Calu3 (cell line): ENCODE measurements around the gene OR1E2. TPM values are rescaled to one million over a fixed set of nuclear protein-coding genes. Genes with fewer than 3 reads are reported as not detected.
A peak's percentile ranks its signal among the peaks of the same experiment; 100 is the strongest.

ENCODE experiments used
- Bru-seq: library from RNA; stranded (reverse); fragments of 400-500 nt; gene quantifications from one replicate; lab custom pipeline; 2021; lab: Mats Ljungman, UMichigan
- BruChase-seq, 2 experiments: library from RNA; stranded (reverse); fragments of 400-500 nt; gene quantifications; one replicate each; lab custom pipeline; 2021; lab: Mats Ljungman, UMichigan
- BruUV-seq: library from RNA; stranded (reverse); fragments of 400-500 nt; replicated peaks from 2 replicates; lab custom pipeline; 2021; lab: Mats Ljungman, UMichigan
- CTCF ChIA-PET: fragments of 300-600 bp; sonication (Branson Sonifier 250); formaldehyde crosslinking; loops from one replicate; lab custom pipeline; 2022; ENCODE audit warnings: antibody characterized with exemption; lab: Charles Lee
- DNase-seq: peaks from one replicate; pipeline ENCODE4 v3.0.0; 2022
- H3K27ac Mint-ChIP-seq: one replicate; pipeline ENCODE4 v1.8.0; 2022; ENCODE audit warnings: mixed read lengths; ENCODE audit not compliant: unreplicated experiment
- H3K27me3 Mint-ChIP-seq: one replicate; pipeline ENCODE4 v1.8.0; 2022; ENCODE audit warnings: mixed read lengths; ENCODE audit not compliant: unreplicated experiment
- H3K36me3 Mint-ChIP-seq: one replicate; pipeline ENCODE4 v1.8.0; 2022; ENCODE audit warnings: mild to moderate bottlenecking, moderate library complexity, mixed read lengths; ENCODE audit not compliant: insufficient read depth, unreplicated experiment
- H3K4me1 Mint-ChIP-seq: one replicate; pipeline ENCODE4 v1.8.0; 2022; ENCODE audit warnings: mild to moderate bottlenecking, low read depth, mixed read lengths; ENCODE audit not compliant: unreplicated experiment
- H3K4me3 Mint-ChIP-seq: one replicate; pipeline ENCODE4 v1.8.0; 2022; ENCODE audit warnings: mild to moderate bottlenecking, low read depth, moderate library complexity, mixed read lengths; ENCODE audit not compliant: unreplicated experiment
- H3K9me3 Mint-ChIP-seq: one replicate; pipeline ENCODE4 v1.8.0; 2022; ENCODE audit warnings: low read depth, mixed read lengths; ENCODE audit not compliant: unreplicated experiment
- intact Hi-C: fragments of 100-400 bp; cut with micrococcal nuclease; formaldehyde crosslinking; loops from one replicate; pipeline ENCODE4 v1.10.0; 2022; ENCODE audit not compliant: unreplicated experiment
- long read RNA-seq: library from polyadenylated mRNA; stranded (forward); transcript quantifications from one replicate; pipeline ENCODE4 v2.0.0, GENCODE V29; 2022
- total RNA-seq: library from RNA; stranded (reverse); gene quantifications from 2 replicates; pipeline ENCODE4 v1.2.3, GENCODE V29; 2022
- TF ChIP-seq, protein P1 (sequence below): fragments of 200-600 bp; IDR thresholded peaks from one replicate; pipeline ENCODE4 v1.8.0; 2022; ENCODE audit warnings: antibody characterized with exemption; ENCODE audit not compliant: unreplicated experiment

OR1E2 gene, protein sequence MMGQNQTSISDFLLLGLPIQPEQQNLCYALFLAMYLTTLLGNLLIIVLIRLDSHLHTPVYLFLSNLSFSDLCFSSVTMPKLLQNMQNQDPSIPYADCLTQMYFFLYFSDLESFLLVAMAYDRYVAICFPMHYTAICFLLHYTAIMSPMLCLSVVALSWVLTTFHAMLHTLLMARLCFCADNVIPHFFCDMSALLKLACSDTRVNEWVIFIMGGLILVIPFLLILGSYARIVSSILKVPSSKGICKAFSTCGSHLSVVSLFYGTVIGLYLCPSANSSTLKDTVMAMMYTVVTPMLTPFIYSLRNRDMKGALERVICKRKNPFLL
- total RNA-seq (not detected in 2 replicates), Bru-seq, nascent RNA (not detected), BruChase-seq, experiment 1, labeled RNA remaining after a 6-hour chase (percentile 13 among the genes with signal in this experiment), BruChase-seq, experiment 2, labeled RNA remaining after a 2-hour chase (not detected)
- long read RNA-seq: 0 reads

DNA sequence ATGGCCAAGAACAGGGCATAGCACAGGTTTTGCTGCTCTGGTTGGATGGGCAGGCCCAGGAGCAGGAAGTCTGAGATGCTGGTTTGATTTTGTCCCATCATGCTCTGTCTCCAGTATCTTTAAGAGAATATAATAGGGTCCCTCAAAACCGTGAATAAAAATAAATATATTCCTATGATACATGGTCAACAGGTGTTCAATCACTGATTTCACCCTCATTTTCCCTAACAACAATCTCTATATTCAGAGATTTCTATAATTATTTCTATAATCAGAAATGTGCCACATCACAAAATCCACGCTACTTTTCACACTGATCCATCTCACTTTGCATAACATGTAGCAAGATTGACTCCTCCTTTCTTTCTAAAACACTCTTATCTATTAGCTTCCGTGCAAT is at the start of gene OR1E2:
TSS of gene OR1E2 (minus strand) at position 101 of the 400 bp plus-strand sequence. CDS start at position 101, 0 bp downstream.
- Mint-ChIP-seq H3K4me1 (no peaks in the 10 kb centered on the region), H3K27me3 (peaks cover 41% of the 10 kb centered on the region), H3K36me3 (no peaks in the 10 kb centered on the region), H3K9me3 (no peaks in the 10 kb centered on the region), H3K27ac (no peak within 1 kb of the TSS), H3K4me3 (no peak within 1 kb of the TSS)
- no peak for DNase-seq
- CTCF ChIA-PET: no interaction called here
- no TSS peak for BruUV-seq
- TF ChIP-seq, protein P1, sequence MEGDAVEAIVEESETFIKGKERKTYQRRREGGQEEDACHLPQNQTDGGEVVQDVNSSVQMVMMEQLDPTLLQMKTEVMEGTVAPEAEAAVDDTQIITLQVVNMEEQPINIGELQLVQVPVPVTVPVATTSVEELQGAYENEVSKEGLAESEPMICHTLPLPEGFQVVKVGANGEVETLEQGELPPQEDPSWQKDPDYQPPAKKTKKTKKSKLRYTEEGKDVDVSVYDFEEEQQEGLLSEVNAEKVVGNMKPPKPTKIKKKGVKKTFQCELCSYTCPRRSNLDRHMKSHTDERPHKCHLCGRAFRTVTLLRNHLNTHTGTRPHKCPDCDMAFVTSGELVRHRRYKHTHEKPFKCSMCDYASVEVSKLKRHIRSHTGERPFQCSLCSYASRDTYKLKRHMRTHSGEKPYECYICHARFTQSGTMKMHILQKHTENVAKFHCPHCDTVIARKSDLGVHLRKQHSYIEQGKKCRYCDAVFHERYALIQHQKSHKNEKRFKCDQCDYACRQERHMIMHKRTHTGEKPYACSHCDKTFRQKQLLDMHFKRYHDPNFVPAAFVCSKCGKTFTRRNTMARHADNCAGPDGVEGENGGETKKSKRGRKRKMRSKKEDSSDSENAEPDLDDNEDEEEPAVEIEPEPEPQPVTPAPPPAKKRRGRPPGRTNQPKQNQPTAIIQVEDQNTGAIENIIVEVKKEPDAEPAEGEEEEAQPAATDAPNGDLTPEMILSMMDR: no peak
- intact Hi-C loops: no loop called here

- Mint-ChIP-seq H3K4me1 (no peaks in the 10 kb centered on the region), H3K27ac (no peak overlapping the region), H3K4me3 (no peak overlapping the region), H3K36me3 (no peaks in the 10 kb centered on the region), H3K9me3 (no peaks in the 10 kb centered on the region), H3K27me3 (peaks cover 61% of the 10 kb centered on the region)
- TF ChIP-seq, protein P1: no peak
- BruUV-seq: no TSS peak
- CTCF ChIA-PET: no interaction called here
- no peak for DNase-seq
- intact Hi-C loops: no loop called here
Measured at GRCh38 chr17:3482852-3483251, 49.2 kb upstream of the OR1E2 start.

DNA sequence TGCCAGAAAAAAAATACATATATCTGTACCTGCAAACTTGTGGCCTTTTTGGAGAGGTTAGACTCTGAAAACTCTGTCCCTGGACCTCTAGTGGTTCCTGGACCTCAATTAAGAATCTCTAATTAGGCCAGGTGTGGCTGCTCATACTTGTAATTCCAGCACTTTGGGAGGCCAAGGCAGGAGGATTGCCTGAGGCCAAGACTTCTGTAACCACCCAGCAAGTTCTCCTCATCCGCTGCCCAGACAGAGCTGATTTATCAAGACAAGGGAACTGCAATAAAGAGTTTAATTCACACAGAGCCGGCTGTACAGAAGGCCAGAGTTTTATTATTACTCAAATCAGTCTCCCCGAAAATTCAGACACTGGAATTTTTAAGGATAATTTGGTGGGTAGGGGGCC is 46.3 kb upstream of the OR1E2 start:
- Mint-ChIP-seq H3K36me3 (no peaks in the 10 kb centered on the region), H3K9me3 (no peaks in the 10 kb centered on the region), H3K4me3 (no peak overlapping the region), H3K4me1 (peaks cover 13% of the 10 kb centered on the region), H3K27ac (no peak overlapping the region), H3K27me3 (peaks cover 35% of the 10 kb centered on the region)
- intact Hi-C loops: no loop called here
- CTCF ChIA-PET: no interaction called here
- BruUV-seq: no TSS peak
- TF ChIP-seq, protein P1: no peak
- no peak for DNase-seq

GRCh38 chr17:3475812-3476610 is 42.4 kb upstream of the OR1E2 start, which contains the start of gene ASPA:
Gene ASPA, plus strand, starts transcription at chr17:3475997. Its CDS starts 163 bp downstream, at chr17:3476160.
- H3K4me1 Mint-ChIP-seq: peaks cover 13% of the 10 kb centered on the region
- no TSS peak for BruUV-seq
- peak within 1 kb of the TSS; percentile 33 for H3K4me3 Mint-ChIP-seq
- no peaks in the 10 kb centered on the region for H3K36me3 Mint-ChIP-seq
- H3K27ac Mint-ChIP-seq: no peak within 1 kb of the TSS
- H3K27me3 Mint-ChIP-seq: peaks cover 21% of the 10 kb centered on the region
- intact Hi-C loops: no loop called here
- H3K9me3 Mint-ChIP-seq: no peaks in the 10 kb centered on the region
- CTCF ChIA-PET: no interaction called here
- DNase-seq: no peak
- TF ChIP-seq, protein P1: no peak
